ENCODE measurements around the gene HOXA1.

GRCh38 chr7:27112361-27112760, 16.6 kb upstream of the HOXA1 start:
- TF ChIP-seq, protein P1, sequence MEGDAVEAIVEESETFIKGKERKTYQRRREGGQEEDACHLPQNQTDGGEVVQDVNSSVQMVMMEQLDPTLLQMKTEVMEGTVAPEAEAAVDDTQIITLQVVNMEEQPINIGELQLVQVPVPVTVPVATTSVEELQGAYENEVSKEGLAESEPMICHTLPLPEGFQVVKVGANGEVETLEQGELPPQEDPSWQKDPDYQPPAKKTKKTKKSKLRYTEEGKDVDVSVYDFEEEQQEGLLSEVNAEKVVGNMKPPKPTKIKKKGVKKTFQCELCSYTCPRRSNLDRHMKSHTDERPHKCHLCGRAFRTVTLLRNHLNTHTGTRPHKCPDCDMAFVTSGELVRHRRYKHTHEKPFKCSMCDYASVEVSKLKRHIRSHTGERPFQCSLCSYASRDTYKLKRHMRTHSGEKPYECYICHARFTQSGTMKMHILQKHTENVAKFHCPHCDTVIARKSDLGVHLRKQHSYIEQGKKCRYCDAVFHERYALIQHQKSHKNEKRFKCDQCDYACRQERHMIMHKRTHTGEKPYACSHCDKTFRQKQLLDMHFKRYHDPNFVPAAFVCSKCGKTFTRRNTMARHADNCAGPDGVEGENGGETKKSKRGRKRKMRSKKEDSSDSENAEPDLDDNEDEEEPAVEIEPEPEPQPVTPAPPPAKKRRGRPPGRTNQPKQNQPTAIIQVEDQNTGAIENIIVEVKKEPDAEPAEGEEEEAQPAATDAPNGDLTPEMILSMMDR (IDR thresholded peaks at IDR 0.05): no peak
- no peak for TF ChIP-seq POLR2A (IDR thresholded peaks at IDR 0.05; ENCODE audit: low read depth)
- no peak for TF ChIP-seq POLR2AphosphoS5 (IDR thresholded peaks at IDR 0.05)

Measured in esophagus muscularis mucosa (tissue), 3 donors.